ENCODE results near the gene ZNF678. TPM values are rescaled to one million over a fixed set of nuclear protein-coding genes. Genes with fewer than 3 reads are reported as not detected.
"Not testable (repeated sequence)": the region's sequence is repeated elsewhere in the genome, so short reads cannot be mapped to it uniquely, and the experiment has no call there.

The ZNF678 gene
- total RNA-seq, 1 experiment from 2014 or later: 1.6 TPM

- DNase-seq (ENCODE audit: low read depth): no peak
- in situ Hi-C loops (cut with HindIII; ENCODE audit: low pct_unique_long_range_greater_than_20kb, low sequenced_read_pairs): no loop called here
These were observed 15.8 kb upstream of the ZNF678 start for GRCh38 chr1:227547310-227548118.

- no peak for DNase-seq (ENCODE audit: low read depth)
- in situ Hi-C loops (cut with HindIII; ENCODE audit: low pct_unique_long_range_greater_than_20kb, low sequenced_read_pairs): no loop called here
These were observed 15.3 kb upstream of the ZNF678 start for GRCh38 chr1:227548119-227548397.

- in situ Hi-C loops (cut with HindIII; ENCODE audit: low pct_unique_long_range_greater_than_20kb, low sequenced_read_pairs): no loop called here
- DNase-seq (ENCODE audit: low read depth): no peak
These were observed 14.9 kb upstream of the ZNF678 start for GRCh38 chr1:227548448-227548847.

GRCh38 chr1:227549892-227550291, 13.5 kb upstream of the ZNF678 start:
- no peak for DNase-seq (ENCODE audit: low read depth)
- in situ Hi-C loops (cut with HindIII; ENCODE audit: low pct_unique_long_range_greater_than_20kb, low sequenced_read_pairs): no loop called here

- in situ Hi-C loops (cut with HindIII; ENCODE audit: low pct_unique_long_range_greater_than_20kb, low sequenced_read_pairs); DNase-seq (ENCODE audit: low read depth): not testable (repeated sequence)
These were observed 11.5 kb upstream of the ZNF678 start for GRCh38 chr1:227551881-227552280.

GRCh38 chr1:227556288-227556687, 7.1 kb upstream of the ZNF678 start:
- in situ Hi-C loops (cut with HindIII; ENCODE audit: low pct_unique_long_range_greater_than_20kb, low sequenced_read_pairs): no loop called here
- DNase-seq (ENCODE audit: low read depth): no peak

- in situ Hi-C loops (cut with HindIII; ENCODE audit: low pct_unique_long_range_greater_than_20kb, low sequenced_read_pairs): no loop called here
These were observed 5.2 kb upstream of the ZNF678 start for GRCh38 chr1:227557962-227558725.

GRCh38 chr1:227558732-227559262, 4.6 kb upstream of the ZNF678 start:
- in situ Hi-C loops (cut with HindIII; ENCODE audit: low pct_unique_long_range_greater_than_20kb, low sequenced_read_pairs): no loop called here
- no peak for DNase-seq (ENCODE audit: low read depth)

More at GRCh38 chr1:227557962-227558725, 5.2 kb upstream of the ZNF678 start:
- no peak for DNase-seq (ENCODE audit: low read depth)

GRCh38 chr1:227559499-227559898, 3.9 kb upstream of the ZNF678 start:
- in situ Hi-C loops (cut with HindIII; ENCODE audit: low pct_unique_long_range_greater_than_20kb, low sequenced_read_pairs): no loop called here
- no peak for DNase-seq (ENCODE audit: low read depth)

- DNase-seq (ENCODE audit: low read depth): no peak
- in situ Hi-C loops (cut with HindIII; ENCODE audit: low pct_unique_long_range_greater_than_20kb, low sequenced_read_pairs): no loop called here
These were observed 3.4 kb upstream of the ZNF678 start for GRCh38 chr1:227559926-227560325.

GRCh38 chr1:227560393-227561173, 2.8 kb upstream of the ZNF678 start:
- no peak for DNase-seq (ENCODE audit: low read depth)
- in situ Hi-C loops (cut with HindIII; ENCODE audit: low pct_unique_long_range_greater_than_20kb, low sequenced_read_pairs): no loop called here

GRCh38 chr1:227561241-227561907, 2.0 kb upstream of the ZNF678 start:
- in situ Hi-C loops (cut with HindIII; ENCODE audit: low pct_unique_long_range_greater_than_20kb, low sequenced_read_pairs): no loop called here
- DNase-seq (ENCODE audit: low read depth): no peak

- no peak for DNase-seq (ENCODE audit: low read depth)
- in situ Hi-C loops (cut with HindIII; ENCODE audit: low pct_unique_long_range_greater_than_20kb, low sequenced_read_pairs): no loop called here
These were observed 1.3 kb upstream of the ZNF678 start for GRCh38 chr1:227562037-227562436.

- DNase-seq (ENCODE audit: low read depth): no peak
- in situ Hi-C loops (cut with HindIII; ENCODE audit: low pct_unique_long_range_greater_than_20kb, low sequenced_read_pairs): no loop called here
These were observed 428 bp upstream of the ZNF678 start for GRCh38 chr1:227562933-227563323.

GRCh38 chr1:227567256-227567655, 3.9 kb downstream of the ZNF678 start:
- no peak for DNase-seq (ENCODE audit: low read depth)
- in situ Hi-C loops (cut with HindIII; ENCODE audit: low pct_unique_long_range_greater_than_20kb, low sequenced_read_pairs): no loop called here

GRCh38 chr1:227568593-227568992, 5.2 kb downstream of the ZNF678 start:
- DNase-seq (ENCODE audit: low read depth): no peak
- in situ Hi-C loops (cut with HindIII; ENCODE audit: low pct_unique_long_range_greater_than_20kb, low sequenced_read_pairs): no loop called here

- in situ Hi-C loops (cut with HindIII; ENCODE audit: low pct_unique_long_range_greater_than_20kb, low sequenced_read_pairs): no loop called here
- DNase-seq (ENCODE audit: low read depth): no peak
These were observed 9.4 kb downstream of the ZNF678 start for GRCh38 chr1:227572752-227573151.

- in situ Hi-C loops (cut with HindIII; ENCODE audit: low pct_unique_long_range_greater_than_20kb, low sequenced_read_pairs): no loop called here
- no peak for DNase-seq (ENCODE audit: low read depth)
These were observed 11.6 kb downstream of the ZNF678 start for GRCh38 chr1:227574926-227575325.

All from Caki2 (cell line).